NAMALWA (cell line): Measurements from ENCODE around the gene ARFGAP1.
"Not testable (repeated sequence)": the region's sequence is repeated elsewhere in the genome, so short reads cannot be mapped to it uniquely, and the experiment has no call there.

Experiments
- DNase-seq: peaks from one replicate; pipeline ENCODE4 v3.0.0-alpha.2; 2015; ENCODE audit warnings: low spot score

ARFGAP1 gene

DNA sequence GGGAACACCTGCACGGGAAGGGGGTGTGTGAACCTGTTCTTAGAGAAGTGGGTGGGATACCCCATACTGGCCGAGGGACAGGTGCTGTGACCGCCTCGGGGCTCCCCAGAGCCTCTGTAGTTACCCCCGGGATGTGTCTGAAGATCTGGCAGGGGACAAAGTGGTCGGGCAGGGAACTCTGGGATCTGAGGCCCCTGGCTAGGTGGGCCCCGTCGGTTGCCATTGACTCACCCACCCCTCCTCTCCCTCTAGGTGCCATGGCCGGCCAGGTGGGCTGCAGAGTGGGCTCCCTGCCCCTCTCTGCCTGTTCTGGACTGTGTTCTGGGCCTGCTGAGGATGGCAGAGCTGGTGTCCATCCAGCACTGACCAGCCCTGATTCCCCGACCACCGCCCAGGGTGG is 32.6 kb upstream of the ARFGAP1 start:
- no peak for DNase-seq

DNA sequence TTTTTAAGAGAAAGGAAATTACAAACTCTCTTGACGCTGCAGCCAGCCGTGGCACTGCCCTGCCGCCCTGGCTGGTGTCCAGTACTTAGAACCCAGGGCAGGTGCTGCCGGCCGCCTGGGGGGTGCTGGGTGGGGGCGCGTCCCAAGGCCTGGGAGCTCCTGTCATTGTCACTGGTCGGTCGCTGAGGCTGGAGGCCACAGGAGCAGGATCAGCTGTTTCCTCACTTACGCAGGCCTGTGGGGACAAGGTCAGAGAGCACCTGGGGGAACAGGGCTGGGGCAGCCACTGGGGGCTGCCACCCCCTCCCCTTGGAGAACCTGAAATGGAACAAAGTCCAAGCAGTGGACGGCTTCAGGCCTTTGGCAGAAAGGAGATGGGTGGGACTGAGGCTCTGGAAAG is 31.3 kb upstream of the ARFGAP1 start:
- DNase-seq, result no peak

DNA sequence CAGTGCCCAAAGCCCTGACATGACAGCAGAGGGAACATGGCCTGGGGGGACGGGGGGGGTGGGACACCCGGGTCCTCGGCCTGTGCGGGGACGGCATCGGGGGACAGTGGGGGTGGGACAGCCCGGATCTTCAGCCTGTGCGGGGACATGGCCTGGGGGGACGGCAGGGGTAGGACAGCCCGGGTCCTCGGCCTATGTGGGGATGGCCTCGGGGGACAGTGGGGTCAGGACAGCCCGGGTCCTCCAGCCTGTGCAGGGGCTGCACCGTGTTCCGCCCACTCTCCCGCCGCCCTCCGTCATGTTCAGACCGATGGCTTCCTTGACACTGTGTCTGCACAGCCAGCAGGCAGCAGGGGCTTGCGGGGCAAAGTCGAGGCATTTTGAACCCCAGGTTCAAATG is 29.9 kb upstream of the ARFGAP1 start:
- DNase-seq, result no peak

DNA sequence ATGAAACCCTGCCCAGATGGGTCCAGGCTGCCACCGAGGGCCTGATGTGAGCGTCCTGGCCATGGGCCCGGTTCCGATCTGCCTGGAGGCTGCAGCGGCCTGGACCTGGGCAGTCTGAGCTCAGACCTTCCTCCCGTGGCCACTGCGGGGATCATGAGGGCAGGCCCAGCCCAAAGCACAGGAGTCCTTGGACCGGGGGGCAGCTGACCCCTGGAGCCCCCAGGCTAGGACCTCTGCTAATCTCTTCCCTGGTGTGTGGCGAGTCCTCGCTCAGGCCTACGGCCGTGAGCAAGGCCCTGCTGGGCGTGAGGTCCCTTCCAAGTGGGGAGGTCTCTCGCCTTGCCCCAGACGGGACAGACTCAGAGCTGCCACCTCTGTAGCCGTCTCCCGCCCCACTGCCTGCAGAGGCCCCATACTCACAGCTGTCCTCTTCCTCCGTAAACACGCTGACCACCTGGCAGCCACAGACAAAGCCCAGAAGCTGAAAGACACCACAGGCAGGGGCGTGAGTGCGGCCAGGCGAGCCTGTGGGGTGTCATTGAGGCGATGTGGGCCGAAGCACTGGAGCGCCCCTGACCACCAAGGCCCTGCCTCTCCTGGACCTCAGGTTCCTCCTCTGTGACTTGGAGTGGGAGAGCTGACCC is 28.9 kb upstream of the ARFGAP1 start:
- no peak for DNase-seq

DNA sequence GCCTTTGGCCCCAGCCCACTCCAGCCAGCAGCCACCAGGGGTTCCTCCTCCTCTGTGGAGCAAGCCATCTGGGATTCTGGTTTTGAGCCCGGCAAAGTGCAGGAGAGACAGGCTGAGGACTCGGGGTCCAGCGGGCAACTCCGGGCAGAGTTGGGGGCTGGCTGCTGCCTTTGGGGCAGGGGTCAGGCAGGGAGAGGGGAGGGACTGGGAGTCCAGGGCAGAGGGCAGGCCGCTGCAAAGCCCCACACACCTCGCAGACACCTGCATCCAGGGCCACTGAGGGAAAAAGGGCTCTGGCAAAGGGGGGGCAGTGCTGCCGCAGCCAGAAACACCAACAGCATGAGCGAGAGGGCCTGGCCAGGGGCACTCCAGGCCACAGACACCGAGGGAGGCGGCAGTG is 28.1 kb upstream of the ARFGAP1 start:
- no peak for DNase-seq

DNA sequence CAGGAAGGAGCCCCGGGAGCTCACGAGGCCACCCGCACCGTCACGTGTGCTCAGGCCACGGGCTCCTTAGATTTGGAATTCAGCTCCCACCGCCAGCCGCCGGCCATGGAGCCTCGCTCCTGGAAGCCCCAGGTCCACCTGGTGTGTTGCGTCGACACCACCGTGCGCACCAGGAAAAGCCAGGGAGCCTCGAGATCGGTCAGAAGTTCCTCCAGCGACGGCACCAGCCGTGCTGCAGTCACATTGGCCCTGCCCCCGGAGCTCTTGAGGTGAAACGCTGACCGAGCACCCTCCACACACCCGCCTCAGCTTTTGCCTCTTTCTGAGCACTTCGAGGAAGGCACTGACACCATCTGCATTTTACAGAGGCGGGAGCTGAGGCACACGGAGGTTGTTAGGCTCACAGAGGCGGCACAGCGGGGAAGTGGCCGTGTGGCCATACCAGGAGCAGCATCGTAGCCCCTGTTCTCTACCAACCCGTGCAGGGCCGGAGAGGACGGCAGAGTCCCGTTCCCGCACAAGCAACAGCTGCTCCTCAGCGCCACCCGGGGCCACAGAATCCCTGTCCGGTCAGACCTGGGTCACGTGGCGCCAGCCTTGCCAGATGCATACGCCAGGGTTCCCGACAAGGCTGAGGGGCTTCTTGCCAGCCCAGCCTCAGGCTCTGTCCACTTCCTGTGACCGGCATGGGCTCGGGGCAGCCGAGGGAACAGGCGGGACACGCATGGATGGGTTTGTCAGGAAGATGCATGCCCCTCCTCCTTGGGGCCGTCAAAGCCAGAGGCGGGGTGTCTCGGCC is 25.9 kb upstream of the ARFGAP1 start:
- DNase-seq, result no peak

DNA sequence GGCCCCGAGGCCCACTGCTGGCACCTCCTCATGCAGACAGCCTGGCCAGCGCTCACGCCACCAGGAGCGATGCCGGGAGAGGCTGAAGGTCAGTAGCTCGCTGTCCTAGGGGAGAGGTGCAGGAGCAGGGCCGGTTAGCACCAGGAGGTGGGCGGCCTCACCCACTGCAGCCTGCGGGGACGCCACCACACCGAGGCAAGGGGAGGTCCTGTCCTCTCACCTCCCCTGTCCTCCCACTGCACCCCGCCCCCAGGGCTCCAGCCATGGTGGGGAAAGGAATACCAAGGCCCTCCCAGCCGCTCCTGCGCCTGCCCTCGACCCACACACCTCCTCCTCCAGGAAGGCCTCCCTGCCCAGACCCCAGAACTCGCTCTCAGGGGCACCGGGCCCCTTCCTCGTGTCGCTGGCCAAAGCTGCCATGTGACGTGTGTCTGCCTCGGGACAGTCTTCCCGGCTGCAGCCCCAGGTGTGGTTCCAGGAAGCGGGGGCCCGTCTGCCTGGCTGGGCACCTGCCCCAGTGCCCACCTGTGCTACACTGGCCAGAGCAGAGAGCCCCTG is 24.9 kb upstream of the ARFGAP1 start:
- no peak for DNase-seq

DNA sequence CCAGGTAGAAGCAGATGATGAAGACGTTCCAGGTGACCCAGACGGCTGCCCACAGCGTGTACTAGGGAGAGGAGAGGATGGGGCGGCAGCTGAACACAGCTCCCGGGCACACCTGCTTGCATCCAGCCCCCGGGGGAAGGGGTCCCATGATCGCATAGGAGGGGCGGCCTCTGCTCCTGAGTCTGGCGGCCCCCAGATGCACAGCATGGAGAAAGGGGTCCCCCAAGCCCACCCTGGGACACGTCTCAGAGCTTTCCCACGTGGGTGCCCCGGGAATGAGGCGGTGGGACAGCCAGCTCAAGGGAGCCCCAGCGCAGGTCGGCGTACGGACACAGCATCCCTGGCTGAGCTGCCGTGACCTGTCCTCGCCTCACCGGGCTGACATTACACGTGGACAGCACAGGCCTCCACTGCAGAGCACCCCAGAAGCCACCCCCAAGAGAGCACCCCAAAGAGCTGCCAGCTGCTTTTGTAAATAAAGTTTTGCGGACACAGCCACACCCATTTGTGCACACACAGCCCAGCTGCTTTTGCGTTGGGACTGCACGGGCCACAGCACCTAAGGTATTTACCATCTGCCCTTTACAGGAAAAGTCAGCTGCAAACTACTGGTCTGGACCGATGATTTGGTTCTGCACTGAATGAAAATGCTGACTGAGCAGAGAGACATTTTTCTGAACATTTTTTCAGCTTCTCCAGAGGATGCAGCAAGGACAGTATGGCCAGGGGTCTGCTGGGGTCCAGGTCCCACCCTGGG is 23.6 kb upstream of the ARFGAP1 start:
- DNase-seq, result peak; percentile 58

DNA sequence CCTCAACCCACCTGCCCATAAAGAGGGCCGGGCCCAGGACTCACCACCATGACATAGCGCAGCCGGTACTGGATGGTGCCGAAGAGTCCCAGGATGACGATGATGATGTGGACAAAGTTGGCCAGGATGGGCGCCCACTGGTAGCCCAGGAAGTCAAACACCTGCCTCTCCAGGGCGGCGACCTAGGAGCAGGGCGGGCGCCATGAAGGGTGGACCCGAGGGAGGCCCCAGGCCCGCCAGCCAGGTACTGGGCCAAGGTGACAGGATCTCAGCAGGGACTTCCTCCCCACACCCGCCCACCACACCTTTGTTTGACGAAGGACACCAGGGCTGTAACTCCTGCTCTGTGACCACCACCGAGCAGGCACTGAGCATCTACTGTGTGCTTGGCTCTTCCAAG is 22.7 kb upstream of the ARFGAP1 start:
- no peak for DNase-seq

DNA sequence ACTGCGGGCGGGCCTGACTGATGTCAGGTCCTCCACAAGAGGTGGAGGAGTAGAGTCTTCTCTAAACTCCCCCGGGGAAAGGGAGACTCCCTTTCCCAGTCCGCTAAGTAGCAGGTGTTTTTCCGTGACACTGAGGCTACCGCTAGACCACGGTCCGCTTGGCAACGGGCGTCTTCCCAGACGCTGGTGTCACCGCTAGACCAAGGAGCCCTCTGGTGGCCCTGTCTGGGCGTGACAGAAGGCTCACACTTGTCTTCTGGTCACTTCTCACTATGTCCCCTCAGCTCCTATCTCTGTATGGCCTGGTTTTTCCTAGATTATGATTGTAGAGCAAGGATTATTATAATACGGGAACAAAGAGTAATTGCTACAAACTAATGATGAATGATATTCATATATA is 21.3 kb upstream of the ARFGAP1 start:
- DNase-seq, result not testable (repeated sequence)

DNA sequence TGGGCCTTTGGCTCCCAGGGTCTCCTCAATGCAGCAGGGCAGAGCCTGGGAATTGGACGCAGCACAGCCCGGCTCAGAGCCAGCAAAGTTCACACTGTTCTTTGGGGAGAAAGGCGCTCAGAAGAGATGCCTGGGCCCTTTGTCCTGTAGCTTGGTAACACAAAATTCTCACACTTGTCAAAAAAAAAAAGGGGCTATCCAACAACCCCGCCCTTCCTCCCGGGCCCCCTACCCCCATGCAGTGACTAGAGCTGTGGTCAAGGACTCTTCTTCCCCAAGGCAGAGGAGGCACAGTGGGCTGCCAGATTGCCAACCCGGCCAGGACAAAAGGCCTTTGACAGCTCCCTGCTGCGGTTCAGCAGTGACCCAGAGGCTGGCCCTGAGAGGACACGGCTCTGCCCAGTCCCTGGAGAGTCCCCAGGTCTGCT is 20.3 kb upstream of the ARFGAP1 start:
- DNase-seq, result no peak

DNA sequence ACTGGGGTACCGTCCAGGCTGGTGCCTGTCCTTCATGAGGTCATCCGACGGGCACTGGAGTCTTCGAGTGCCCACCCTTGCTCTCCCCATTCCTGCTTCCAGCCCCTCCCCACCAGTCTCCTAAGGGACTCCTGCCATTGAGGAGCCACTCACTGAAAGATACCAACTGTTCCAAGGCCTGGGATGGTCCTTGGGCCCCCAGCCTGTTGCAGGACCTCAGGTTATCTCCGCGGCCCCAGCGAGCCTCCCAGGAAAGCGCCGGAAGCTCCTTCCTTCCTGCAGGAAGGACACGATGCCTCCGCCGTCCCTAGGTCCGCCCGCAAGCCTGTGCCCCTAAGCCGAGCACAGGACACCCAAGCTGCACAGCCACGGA is 19.6 kb upstream of the ARFGAP1 start:
- no peak for DNase-seq

DNA sequence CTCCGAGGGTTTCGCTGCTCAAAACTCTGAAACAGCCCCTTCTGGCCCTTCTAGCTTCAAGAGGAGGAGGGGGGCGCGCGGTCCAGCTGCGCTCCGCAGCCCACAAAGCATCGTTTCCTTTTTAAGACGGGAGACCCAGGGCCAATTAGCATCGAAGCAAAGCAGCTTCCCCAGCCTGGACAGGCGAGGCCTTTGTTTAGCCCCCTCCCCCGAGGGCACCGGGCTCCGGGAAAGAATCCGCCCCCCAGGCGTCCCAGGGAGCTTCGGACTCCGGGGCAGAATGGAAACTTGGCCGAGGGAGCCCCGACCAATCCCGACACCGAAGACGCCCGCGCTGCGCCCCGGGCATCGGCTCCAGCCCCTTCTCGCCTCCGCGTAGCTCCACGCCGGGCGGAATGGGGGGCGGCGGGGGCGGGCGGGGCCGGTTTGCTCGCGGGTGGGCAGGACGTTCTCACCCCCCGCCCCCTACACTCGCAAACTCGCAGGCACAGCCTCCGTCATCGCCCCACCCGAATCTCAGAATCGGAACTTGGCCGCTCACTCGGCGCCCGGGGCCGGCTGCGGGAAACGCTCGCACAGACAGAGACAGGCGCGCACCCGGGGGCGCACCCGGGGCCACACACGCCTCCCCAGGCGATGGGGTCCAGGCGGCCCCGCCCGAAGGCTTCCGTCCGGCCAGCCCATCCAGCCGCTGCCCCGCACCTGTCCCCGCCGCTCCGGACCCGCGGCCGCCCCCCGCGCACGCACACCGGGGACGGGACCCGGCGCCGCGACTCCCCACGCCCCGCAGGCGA is 19.0 kb upstream of the ARFGAP1 start:
- no peak for DNase-seq

DNA sequence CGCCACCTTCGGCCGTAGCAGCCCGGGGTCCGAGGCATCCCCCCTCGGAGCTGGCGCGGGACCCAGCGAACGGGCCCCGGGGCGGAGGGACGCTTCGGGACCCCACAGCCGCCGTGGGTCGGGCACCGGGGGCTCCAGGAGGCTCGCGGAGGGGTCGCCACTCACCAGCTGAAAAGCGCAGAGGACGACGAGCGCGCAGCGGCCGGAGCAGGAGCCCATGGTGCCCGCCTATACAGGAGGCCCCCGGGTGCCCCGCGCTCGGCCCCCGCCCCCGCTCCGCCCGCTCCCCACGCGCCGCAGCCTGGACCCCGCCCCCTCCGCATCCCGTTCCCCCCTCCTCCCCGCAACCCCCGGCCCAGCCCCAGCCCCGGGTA is 18.4 kb upstream of the ARFGAP1 start, which contains the start of gene NKAIN4:
Gene NKAIN4, minus strand, starts transcription at position 232 of the 374 bp plus-strand sequence. Its CDS starts 13 bp downstream, at position 219.
- no peak for DNase-seq

DNA sequence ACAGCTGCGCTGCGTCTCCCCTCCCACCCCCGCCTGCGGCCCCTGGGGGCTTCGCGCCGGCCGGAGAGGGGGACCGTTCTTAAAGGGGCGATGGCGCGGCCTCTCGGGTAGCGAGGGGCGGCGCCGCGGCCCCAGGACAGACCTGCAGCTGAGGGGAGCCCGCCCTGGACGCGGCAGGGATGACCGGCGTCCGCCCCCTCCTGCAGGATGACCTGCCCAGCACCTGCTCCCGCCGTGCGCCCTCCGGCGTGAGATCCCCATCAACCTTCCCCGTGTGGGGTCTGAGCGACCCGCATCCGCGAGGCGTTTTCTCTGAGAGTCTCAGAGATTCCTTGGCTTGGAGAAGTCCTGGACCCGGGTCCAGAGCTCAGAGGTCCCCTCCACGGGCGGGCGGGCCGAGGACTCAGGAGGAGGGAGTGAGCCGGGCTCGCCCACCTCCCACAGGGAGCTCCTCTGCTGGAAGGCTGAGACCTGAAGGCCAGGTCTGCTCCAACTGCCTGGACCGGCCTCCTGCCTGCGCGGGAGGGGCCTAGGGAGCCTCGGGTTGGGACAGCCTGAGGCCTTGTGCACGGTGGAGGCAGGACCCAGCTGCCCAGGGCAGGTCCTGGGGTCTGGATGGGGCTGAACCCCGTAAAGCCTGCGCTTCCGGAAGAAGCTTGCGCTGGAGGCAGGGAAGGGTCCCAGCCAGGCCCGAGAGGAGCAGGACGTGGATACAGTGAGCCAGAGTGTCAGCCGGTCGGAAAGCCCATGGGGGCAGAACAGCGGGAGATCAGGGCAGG is 17.8 kb upstream of the ARFGAP1 start:
- DNase-seq, result no peak

DNA sequence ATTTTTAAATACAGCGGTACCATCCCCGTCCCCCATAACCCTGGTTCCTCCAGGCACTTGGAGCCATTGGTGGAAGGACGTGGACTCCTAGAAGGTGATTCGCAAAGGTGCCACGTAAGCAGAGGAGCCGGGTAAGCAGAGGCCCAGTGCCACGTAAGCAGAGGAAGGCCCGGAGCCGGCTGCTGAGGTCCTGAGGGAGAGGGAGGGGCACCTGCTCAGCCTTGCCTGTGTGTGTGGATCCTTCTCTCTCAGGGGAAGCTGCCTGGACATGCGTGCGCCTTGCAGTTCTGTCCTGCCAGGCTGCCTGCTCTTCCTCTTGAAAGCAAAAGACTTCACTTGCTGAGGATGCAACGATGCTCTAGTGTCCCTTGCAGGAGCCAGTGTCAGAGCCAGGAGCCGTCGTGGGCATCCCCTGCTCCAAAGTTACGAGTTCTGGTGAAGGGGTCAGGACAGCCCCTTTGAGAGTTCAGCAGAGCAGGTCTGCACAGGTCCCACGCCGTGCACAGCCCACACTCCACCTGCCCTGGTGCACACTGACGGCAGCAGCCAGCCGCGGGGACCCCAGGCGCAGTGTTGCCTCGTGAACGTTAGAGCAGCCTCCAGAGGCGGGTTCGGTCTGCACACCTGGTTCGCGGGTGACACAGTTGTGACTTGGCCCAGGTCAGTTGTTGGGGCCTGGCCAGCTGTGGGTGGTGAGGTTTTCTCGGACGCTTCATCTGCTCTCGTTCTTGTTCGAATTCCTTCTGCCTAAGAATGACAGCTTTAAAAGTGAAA is 16.5 kb upstream of the ARFGAP1 start:
- DNase-seq, result no peak

DNA sequence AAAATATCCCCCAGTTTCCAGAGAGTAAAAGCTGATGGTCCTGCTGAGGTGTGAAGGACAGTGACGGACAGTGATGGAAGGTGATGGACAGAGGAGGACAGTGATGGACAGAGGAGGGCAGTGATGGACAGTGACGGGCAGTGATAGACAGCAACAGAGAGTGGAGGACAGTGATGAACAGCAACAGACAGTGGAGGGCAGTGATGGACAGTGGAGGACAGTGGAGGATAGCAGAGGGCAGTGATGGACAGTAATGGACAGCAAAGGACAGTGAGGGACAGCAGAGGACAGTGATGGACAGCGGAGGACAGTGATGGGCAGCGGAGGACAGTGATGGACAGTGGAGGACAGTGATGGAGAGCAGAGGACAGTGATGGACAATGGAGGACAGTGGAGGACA is 15.7 kb upstream of the ARFGAP1 start:
- DNase-seq, result no peak

DNA sequence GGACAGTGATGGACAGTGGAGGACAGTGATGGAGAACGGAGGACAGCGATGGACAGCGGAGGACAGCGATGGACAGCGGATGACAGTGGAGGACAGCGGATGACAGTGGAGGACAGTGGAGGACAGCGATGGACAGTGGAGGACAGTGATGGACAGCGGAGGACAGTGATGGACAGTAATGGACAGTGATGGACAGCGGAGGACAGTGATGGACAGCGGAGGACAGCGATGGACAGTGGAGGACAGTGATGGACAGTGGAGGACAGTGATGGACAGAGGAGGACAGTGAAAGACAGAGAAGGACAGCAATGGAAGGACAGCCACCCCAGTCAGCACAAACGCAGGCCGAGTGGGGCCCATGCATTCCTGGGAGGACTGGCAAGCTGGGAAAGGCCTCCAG is 15.0 kb upstream of the ARFGAP1 start:
- no peak for DNase-seq

DNA sequence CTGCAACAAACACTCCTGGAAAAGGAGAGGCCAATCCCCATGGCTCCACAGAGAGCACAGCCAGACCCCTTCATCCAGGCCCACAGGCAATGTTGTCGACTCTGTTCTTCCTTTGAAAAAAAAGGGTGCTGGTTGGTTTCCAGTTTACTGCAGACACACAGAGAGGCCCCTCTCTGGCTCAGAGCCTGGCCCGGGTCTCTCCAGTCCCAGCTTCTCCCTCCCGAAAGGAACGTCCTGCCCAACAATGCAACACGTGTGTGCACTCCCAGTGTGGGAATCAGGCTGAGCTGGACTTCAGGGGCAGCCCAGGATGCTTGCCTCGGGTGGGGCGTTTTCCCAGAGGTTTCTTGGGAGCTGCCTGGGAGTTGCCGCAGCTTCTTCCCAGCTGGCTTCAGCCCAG is 13.8 kb upstream of the ARFGAP1 start:
- DNase-seq, result no peak

DNA sequence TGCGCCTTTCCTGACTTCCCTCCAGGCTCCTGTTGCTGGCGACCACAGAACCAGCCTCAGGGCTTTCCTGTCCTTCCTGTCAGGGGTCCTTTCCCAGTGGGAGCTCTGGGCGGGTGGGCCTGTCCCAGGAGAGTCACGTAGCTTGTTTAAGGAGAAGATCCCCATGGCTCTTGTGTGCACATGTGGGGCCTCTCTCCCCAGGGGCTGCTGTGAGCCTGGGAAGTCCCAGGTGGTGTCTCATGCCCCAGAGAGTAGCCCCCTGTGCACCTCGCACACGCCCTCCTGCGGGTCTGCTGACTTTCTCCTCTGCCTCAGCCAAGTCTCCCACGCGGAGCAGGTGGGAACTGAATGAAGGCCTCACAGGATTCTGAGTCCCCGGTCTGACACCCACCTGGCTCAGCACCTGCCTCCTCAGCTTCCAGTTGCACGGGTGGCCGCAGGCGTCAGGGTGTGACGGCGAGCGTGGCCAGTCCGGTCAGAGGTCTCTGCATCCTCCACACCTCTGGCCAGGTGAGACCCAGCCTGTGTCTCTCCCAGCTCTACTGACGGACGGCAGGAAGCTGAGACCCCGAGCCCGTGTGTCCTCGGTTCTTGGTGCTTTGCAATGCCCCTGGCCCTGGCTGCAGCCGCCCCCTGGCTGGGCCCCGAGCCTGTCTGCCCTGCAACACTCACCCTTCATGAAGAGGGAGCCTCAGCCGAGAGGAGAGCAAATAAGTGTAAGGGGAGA is 12.7 kb upstream of the ARFGAP1 start:
- DNase-seq, result no peak
